K562 treated with DMSO at 1 percent for 48 hours (cell line): ENCODE data around the gene C1orf21. TPM values are rescaled to one million over a fixed set of nuclear protein-coding genes. Genes with fewer than 3 reads are reported as not detected.

Source experiments
- total RNA-seq: library from RNA; unstranded; fragments of 300-600 nt; gene quantifications from 2 replicates; pipeline ENCODE4 v1.2.3, GENCODE V29; 2022; ENCODE audit warnings: low replicate concordance; ENCODE audit errors: extremely low read depth

Gene C1orf21, protein sequence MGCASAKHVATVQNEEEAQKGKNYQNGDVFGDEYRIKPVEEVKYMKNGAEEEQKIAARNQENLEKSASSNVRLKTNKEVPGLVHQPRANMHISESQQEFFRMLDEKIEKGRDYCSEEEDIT
- not detected in 2 replicates for total RNA-seq

GRCh38 chr1:184386312-184387068 lies at the start of gene C1orf21:
C1orf21 (plus strand) TSS chr1:184387029; CDS start chr1:184477510, 90,481 bp downstream.

